NCI-H2227 (cell line): Measurements from ENCODE around the gene GPR33.
"Not testable (repeated sequence)": the region's sequence is repeated elsewhere in the genome, so short reads cannot be mapped to it uniquely, and the experiment has no call there.

ENCODE experiments used
- DNase-seq: peaks from one replicate; lab custom pipeline; 2025; ENCODE audit not compliant: unreplicated experiment; lab: John Stamatoyannopoulos, UW

GPR33 gene

DNA sequence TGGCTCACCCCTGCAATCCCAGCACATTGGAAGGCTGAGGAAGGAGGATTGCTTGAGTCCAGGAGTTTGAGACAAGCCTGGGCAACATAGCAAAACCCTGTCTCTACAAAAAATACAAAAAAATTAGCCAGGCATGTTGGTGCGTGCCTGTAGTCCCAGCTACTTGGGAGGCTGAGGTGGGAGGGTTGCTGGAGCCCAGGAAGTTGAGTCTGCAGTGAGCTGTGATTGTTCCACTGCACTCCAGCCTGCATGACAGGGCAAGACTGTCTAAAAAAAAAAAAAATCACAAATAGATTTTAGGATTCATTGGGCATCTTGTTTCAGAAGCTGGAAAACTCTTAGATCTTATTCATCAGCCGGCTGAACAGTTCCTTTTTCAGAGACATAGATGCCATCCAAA is 25.4 kb downstream of the GPR33 start:
- not testable (repeated sequence) for DNase-seq

DNA sequence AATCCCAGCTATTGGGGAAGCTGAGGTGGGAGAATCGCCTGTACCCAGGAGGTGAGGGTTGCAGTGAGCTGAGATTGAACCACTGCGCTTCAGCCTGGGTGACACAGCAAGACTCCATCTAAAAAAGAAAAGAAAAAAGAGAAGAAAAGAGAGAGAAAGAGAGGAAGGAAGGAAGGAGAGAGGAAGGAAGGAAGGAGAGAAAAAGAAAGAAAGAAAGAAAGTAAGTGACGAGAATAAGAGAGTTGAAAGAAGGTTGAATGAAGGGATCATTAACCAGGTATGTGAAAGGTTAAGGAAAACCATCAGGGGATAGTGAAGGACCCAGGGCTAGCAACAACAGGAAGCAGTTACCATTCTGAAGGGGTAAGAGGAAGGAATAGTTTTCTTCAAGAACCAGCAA is 26.3 kb downstream of the GPR33 start:
- DNase-seq, result no peak

DNA sequence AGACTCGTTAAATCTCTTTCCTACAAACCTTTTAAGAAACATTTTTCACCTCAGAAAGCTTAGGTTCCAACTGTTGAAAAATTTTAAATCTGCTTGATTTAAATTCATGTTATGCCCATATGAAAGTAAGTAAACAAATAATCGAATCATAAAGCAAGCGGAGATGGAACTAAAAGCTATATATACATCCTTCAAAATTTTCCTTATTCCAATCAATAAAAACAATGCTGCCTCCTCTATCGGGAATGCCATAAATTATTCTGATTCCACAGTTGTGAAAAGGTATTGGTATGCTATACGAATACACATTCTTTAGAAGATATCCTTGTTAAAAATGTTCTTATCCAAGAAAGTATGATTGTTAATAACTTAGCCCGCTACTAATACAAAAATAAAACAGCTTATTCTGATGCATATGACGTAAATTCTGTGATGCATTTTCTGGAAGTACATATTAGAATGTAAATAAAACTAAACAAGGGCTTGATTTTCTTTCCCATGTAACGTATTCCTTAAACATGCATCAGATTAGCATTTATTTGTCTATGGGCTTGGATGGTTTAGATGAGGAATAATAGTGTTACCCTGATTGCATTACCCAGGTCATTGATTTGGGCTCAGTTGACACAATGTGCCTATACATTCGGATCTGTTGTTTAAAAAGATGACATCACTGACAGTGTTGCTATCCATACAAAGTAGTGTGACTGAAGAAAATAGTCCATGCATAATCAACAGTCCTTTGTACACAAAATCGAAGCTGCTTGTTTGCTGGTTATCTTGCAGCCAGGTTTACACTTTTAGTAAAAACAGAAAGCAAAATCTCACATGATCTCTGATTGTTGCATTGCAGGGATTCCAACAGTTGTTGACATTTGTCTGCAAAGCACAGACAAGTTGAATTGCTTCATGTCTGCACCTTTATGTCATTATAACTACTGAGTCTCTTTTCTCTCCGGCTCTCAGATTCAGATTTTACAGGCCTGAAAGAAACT is 29.9 kb downstream of the GPR33 start:
- DNase-seq, result no peak

DNA sequence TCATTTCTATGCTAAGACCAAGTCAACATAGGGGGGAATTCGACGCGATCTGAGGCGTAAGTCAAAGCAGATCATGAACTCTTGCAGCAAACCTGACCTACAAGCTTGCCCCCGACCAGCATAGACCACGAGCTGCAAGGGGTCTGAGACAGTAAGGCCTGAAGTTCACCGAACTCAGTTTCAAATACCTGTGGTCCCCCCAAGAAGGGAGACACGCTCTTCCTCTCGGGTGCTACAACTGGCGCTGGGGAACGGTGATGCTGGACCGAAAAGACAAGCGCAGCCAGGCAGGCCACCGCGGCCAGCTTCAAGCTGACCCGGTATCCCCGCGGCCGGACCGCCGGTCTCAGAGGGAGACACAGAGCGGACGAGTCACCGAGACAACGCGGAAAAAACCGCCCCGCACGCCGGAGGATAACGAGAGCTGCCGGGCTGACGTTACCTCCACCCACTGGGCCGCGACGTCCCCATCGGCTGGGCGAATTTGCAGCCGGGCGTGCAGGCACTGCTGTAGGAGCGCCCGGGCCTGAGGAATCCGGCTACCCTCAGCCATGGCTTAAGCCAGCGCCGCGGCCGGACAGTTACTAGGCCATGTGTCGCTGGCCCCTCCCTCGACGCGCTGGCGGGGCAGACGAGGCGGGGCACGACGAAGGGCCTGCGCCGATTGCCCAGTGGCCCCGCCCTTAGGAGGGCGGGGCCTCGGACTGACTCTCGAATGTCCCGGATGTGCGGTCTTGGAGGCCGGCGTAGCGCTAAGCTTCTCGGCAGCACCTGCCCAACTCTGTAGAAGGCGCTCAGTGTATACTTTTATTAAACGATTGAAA is 30.8 kb downstream of the GPR33 start, which contains the start of gene DTD2:
TSS of gene DTD2 (minus strand) at position 666 of the 824 bp plus-strand sequence. CDS start at position 553, 113 bp downstream.
- DNase-seq, result peak; percentile 99

DNA sequence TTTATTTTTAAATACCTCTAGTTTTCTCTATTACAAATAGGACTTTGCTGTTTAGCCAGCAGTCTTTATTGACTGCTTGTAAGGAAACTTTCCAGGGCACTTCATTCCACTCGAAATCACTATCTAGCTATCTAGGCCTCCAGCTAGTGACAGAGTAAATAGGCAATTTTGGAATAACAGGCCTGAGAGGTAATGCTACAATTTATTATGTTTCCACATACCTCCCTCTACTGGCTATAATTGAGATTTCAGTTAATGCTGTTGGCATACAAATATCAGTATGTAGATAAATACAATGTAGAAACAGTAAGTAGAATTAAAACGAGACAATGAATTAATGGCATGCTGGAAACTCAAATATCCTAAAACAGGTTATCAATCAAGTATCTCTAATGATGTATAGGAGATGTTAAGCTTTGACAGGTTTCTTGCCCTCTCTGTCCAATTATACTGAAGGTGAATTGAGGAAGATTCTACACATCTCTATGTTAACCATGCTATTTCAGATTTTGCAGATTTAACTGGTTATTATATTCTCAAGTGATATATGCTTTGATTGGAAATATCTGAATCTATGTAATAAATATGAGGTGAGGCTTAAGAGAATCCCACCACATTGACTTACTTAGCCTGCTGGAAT is 37.7 kb downstream of the GPR33 start:
- DNase-seq, result peak; percentile 45

DNA sequence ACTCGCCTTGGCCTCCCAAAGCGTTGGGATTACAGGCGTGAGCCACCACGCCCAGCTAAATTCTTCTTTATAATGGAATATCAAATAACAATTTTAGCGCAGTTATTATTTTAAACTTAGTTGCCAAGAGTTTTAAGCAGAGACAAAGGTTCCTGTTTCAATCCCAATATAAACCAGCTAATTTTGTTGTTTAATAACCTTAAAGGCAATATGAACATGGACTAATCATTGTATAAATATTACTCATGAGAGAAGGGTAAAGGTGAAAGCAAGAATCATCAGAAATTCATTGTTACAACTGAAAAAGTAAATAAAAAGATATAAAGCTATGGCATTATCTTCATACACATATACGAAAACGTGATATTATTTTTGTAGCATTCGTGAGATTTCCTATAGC is 38.7 kb downstream of the GPR33 start:
- DNase-seq, result no peak

DNA sequence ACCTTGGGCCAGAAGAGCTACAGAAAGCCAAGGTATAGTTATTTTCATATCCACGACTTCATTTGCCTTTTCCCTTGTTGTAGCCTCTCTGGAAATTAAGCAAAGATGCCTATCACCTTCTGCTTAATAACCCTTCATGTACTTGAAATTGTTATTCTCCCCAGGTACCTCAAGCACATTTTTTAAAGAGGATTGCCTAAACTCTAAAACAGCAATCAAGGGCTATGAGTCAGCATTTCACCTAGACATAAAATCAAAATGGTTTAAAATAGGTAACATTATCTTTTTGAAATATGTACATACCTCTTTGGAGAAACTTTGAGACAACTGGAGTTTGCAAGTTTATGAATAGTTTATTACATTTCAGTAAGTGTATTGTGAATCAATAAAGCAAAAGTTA is 42.1 kb downstream of the GPR33 start:
- no peak for DNase-seq

DNA sequence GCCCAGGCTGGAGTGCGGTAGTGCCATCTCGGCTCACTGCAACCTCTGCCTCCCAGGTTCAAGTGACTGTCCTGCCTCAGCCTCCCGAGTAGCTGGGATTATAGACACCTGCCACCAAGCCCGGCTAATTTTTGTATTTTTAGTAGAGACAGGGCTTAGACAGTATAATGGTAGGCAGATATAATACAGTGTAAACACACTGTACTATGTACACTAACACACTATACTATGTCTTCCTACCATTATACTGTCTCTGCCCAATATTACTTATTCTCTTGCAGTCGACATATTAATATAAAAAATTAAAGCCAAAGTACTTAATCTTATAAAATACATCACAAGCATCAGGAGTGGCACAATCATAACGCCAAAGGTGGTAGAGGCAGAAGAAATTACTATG is 45.6 kb downstream of the GPR33 start:
- DNase-seq, result no peak

DNA sequence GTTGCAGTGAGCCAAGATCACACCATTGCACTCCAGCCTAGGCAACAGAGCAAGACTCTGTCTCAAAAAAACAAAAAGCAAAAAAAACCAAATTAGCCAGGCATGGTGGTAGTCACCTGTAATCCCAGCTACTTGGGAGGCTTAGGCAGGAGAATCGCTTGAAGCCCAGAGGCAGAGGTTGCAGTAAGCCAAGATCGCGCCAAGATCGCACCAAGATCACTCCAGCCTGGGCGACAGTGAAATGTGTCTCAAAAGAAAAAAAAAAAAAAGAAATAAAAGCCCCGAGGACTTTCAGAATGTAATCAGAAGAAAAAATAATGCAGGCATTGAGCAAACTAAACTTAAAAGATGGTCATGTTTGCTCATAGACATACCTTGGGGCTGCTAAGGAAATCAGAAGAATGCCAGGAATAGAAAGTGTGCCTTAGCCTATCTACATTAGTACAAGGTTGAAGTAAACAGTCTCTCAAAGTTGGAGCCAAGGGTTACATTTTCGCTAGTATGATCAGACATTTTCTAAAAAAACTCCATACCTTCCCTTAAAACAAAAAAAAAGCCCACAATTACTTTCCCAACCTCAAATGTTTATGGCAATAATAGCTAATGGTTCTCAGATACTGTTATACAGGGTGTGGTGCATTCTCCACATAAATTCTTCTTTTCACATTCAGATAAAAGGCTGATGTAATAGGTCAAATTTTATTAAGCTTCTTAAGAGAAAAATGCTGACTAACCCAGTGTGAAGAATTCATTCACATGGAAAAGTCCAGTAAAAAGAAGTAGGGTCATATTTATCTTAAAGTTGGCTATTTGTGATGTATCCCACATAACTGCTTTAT is 46.3 kb downstream of the GPR33 start:
- DNase-seq, result no peak

DNA sequence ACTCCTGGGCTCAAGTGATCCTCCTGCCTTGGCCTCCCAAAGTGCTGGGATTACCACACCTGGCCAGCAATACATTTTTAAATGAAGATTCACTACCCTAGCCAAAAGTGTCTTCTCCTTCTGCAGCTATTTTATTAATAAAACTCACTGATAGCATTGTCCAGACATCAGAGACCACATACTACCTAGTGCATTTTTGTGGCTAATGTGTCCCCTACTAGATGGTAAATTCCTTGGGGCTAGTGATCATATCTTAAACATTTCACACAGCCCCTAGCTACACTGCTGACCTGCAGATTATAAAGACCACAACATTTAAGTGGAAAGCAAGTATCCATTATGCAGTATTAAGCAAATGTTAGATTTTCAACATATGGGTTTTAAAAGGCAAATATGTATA is 47.6 kb downstream of the GPR33 start:
- no peak for DNase-seq

DNA sequence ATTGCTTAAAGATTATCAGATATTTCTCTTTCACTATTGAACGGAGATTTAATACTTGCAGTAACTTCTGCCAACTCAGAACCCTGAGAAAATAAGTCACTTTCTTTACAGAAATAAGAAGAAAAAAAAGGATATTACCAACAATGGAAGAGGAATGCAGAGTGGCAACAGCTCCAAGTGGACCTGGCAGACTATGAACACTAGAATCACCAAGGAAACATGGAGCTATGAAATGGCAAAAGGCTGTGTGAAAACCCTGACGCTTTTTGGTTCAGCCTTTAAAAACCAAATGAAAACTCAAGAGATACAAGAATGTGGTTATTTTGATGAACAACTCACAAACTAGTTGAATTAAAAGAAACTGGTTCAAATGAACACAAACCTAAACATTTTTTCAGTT is 48.3 kb downstream of the GPR33 start:
- DNase-seq, result no peak

DNA sequence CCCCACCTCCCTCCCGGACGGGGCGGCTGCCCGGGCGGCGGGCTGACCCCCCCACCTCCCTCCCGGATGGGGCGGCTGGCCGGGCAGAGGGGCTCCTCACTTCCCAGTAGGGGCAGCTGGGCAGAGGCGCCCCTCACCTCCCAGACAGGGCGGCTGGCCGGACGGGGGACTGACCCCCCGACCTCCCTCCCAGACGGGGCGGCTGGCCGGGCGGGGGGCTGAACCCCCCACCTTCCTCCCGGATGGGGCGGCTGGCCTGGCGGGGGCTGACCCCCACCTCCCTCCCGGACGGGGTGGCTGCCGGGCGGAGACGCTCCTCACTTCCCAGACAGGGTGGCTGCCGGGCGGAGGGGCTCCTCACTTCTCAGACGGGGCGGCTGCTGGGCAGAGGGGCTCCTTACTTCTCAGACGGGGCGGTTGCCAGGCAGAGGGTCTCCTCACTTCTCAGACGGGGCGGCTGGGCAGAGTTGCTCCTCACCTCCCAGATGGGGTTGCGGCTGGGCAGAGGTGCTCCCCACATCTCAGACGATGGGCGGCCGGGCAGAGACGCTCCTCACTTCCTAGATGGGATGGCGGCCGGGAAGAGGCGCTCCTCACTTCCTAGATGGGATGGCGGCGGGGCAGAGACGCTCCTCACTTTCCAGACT is 50.7 kb downstream of the GPR33 start:
- not testable (repeated sequence) for DNase-seq

DNA sequence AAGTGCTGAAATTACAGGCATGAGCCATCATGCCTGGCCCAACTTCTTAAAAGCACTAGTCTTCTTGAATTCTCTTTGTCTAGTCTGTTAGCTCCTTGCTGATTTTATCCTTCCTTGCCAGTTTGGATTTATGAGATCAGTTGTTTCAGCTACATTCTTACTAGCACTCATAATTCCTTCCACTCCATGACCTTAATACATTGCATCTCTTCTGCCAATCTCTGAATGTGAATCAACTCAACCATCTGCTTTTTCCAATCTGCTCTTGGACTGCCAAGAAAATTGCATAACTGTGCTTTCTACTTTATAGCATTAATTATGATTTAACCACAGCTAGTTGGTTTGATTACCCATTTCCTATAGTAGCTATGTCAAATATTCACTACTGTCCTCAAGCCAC is 52.6 kb downstream of the GPR33 start:
- no peak for DNase-seq
